ENCODE data around the gene EIF3I.

GRCh38 chr1:32247452-32247851, 25.2 kb downstream of the EIF3I start:
- no peak for TF ChIP-seq CTCF (IDR thresholded peaks at IDR 0.05; ENCODE audit: low read length)
- TF ChIP-seq EZH2 (IDR thresholded peaks at IDR 0.05; ENCODE audit: borderline replicate concordance, low read length): no peak

Measured in OCI-LY1 (cell line).